HFF-Myc (cell line): ENCODE results near the gene ACOT11.
A peak's percentile ranks its signal among the peaks of the same experiment; 100 is the strongest.
"Not testable (repeated sequence)": the region's sequence is repeated elsewhere in the genome, so short reads cannot be mapped to it uniquely, and the experiment has no call there.

Experiments
- DNase-seq: peaks from one replicate; pipeline ENCODE4 v3.0.0-alpha.2; 2011; ENCODE audit warnings: low read depth; ENCODE audit errors: extremely low read depth
- H3K4me3 ChIP-seq: replicated peaks from 2 replicates; pipeline ENCODE4 v1.5.1; 2011; ENCODE audit warnings: low read depth, mild to moderate bottlenecking, control low read depth, low read length
- TF ChIP-seq, protein P1 (sequence below): IDR thresholded peaks from 2 replicates; pipeline ENCODE4 v1.5.1; 2012; ENCODE audit warnings: mild to moderate bottlenecking, low read depth, low read length, control low read depth; ENCODE audit errors: missing control alignments

The ACOT11 gene

DNA sequence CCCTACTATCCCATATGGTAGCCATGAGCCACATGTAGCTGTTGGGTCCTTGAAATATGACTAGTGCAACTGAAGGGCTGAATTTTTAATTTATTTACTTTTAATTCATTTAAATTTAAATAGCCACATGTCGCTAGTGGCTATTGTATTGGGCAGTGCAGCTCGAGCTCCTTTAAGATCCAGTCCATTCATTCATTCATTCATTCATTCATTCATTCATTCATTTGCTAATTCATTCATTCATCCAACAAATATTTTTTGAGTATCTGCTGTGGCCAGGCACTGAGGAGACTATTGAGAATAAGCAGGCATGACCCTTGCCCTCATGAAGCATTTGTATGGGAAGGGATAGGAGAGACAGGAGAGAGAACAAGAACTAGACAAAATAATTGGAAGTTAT lies 29.5 kb upstream of the ACOT11 start:
- no peak for DNase-seq
- TF ChIP-seq, protein P1, sequence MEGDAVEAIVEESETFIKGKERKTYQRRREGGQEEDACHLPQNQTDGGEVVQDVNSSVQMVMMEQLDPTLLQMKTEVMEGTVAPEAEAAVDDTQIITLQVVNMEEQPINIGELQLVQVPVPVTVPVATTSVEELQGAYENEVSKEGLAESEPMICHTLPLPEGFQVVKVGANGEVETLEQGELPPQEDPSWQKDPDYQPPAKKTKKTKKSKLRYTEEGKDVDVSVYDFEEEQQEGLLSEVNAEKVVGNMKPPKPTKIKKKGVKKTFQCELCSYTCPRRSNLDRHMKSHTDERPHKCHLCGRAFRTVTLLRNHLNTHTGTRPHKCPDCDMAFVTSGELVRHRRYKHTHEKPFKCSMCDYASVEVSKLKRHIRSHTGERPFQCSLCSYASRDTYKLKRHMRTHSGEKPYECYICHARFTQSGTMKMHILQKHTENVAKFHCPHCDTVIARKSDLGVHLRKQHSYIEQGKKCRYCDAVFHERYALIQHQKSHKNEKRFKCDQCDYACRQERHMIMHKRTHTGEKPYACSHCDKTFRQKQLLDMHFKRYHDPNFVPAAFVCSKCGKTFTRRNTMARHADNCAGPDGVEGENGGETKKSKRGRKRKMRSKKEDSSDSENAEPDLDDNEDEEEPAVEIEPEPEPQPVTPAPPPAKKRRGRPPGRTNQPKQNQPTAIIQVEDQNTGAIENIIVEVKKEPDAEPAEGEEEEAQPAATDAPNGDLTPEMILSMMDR, result no peak

DNA sequence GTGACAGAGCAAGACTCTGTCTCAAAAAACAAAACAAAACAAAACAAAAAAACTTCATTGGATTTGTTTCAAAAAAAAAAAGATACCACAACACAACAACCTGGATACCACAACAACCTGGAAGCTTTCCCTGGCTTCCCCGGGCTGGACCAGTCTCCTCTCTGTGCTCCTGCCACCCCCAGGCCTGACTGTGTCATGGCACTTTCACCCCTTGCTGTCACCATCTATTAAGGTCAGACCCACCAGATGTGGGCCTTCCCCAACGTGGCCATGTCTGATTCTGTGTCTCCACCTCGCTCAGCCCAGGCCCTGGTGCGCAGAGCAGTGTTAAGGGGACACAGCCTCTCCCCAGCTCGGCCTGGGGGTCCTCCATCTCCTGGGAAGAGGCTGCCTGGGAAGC lies 28.3 kb upstream of the ACOT11 start:
- TF ChIP-seq, protein P1, result peak; percentile 4
- H3K4me3 ChIP-seq, result no peak overlapping the region
- no peak for DNase-seq

More for the DNA sequence above, 29.5 kb upstream of the ACOT11 start:
- H3K4me3 ChIP-seq, result no peak overlapping the region

DNA sequence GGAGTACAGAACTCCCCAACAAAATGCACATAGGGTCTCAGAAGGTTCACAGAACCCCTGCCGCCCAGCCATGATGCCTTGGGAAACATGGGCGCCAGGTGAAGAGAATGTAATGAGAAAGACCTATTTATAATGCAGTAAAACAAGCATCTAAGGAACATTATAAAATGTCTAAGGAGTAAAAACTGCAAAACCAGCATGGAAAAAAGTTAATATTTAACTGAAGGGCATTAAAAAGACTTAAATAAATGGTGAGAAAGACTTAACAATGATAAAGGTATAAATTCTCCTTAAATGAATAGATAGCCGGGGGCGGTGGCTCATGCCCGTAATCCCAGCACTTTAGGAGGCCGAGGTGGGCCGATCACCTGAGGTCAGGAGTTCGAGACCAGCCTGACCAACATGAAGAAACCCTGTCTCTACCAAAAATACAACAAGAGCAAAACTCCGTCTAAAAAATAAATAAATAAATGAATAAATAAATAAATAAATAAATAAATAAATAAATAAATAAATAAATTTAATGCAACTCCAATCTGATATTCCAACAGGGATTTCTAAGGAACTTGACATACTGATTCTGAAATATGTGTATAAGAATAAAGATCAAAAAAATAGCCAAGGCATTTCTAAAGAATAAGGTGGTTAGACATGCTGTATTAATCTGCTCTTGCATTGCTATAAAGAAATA lies 27.3 kb upstream of the ACOT11 start:
- no peak for DNase-seq
- no peak overlapping the region for H3K4me3 ChIP-seq
- TF ChIP-seq, protein P1, result no peak

DNA sequence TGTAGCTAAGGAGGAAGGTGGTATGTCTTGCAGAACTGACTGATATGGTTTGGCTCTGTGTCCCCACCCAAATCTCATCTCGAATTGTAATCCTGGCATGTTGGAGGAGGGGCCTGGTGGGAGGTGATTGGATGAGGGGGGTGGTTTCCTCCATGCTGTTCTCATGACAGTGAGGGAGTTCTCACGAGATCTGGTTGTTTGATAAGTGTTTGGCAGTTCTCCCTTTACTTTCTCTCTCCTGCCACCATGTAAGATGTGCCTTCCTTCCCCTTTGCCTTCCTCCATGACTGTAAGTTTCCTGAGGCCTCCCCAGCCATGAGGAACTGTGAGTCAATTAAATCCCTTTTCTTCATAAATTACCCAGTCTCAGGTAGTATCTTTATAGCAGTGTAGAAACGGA lies 21.5 kb upstream of the ACOT11 start:
- not testable (repeated sequence) for DNase-seq, H3K4me3 ChIP-seq

- H3K4me3 ChIP-seq, result no peak overlapping the region
- TF ChIP-seq, protein P1, result no peak
- DNase-seq, result no peak
Observed at GRCh38 chr1:54528613-54529012, 19.4 kb upstream of the ACOT11 start.

DNA sequence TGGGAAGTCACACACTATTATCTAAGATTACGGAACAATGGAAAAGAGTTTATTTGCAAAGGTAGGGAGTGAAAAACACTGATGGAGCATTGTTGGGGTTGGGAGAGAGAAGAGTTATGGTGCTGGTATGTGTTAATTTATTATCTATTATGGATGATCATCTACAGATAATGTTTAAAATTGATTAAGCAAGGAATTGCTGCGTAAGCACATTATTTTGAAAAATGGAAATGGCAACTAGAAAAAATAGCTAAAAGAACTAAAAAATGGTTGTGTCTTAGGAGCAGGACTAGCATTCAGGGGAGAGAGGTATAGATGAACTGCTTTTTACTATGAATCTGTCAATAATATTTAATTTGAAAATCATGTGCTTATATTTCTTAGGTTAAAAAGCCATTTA lies 16.0 kb upstream of the ACOT11 start:
- DNase-seq, result no peak
- H3K4me3 ChIP-seq, result no peak overlapping the region
- TF ChIP-seq, protein P1, result no peak

- not testable (repeated sequence) for DNase-seq, H3K4me3 ChIP-seq
Observed at GRCh38 chr1:54536656-54537055, 11.4 kb upstream of the ACOT11 start.

DNA sequence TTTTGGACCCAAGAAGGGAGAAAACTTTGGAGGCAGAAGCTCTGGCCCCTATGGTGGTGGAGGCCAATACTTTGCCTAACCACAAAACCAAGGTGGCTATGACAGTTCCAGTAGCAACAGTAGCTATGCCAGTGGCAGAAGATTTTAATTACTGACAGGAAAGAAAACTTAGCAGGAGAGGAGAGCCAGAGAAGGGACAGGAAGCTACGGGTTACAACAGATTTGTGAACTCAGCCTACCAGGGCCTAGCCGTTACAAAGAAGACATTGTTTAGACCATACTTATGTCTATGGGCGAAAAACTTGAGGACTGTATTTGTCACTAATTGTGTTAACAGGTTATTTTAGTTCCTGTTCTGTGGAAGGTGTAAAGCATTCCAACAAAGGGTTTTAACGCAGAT lies 10.4 kb upstream of the ACOT11 start:
- TF ChIP-seq, protein P1, result no peak
- no peak for DNase-seq
- no peak overlapping the region for H3K4me3 ChIP-seq
